ENCODE results near the gene PRICKLE4. TPM values are rescaled to one million over a fixed set of nuclear protein-coding genes. Genes with fewer than 3 reads are reported as not detected.

PRICKLE4 gene
- total and polyA plus RNA-seq, 2 of the 8 experiments (the other 6 are each of a cell fraction or from before 2014, with no cell fraction given): 0.32 to 1.4 TPM

DNA sequence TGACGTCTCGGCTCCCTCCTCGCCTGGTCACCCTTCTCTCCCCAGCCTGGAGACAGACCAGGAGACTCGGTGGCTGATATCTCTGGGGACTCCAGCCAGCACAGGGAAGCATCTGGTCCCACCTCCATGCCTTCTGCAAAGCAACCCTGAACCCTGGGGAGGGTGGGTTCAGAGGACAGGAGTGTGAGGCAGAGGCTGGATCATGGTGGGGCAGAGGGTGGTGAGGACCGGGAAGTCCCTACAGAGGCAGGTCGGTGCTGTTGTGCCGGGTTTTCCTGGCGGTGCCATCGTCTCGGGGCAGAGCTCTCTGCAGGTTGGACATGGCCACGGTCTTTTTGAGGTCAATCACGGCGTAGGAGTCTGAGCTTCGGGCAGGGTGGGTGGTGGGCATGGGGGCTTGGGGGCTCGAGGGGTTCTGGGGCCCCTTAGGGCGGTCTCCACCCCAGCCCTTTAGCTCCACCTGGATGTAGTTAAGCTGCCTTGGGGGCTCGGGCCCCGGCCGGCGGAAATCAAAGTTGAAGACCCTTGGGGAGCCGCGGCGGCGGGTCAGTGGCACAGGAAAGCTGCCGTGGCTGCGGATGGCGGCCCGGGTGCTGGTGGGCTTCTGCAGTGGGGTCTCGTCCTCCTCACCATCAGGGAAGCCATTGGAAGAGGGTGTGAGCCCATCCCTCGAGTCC lies 10.1 kb upstream of the PRICKLE4 start:
- DNase-seq (ENCODE audit: low read depth in 1 of 2, low spot score in 2 of 2) (no peak), FAIRE-seq (no peak)
- WGBS, 2 experiments (ENCODE audit: extremely low coverage in 1 of 2, insufficient coverage in 1 of 2, insufficient read length in 1 of 2, insufficient replicate concordance in 2 of 2, low coverage in 1 of 2, low lambda C conversion rate in 2 of 2, missing lambda C conversion rate in 1 of 2): 90% methylated on average over 22 of the region's 30 CpGs; no CpG with 5 or more reads in 1 of the 2 experiments
- Histone ChIP-seq H3K27ac (ENCODE audit: low read depth, low read length) (no peak overlapping the region), H3K56ac (replicated peaks; ENCODE audit: insufficient read length, low read depth, low read length) (no peak overlapping the region), H3K4me3 (ENCODE audit: extremely low read depth in 1 of 4, insufficient read depth in 2 of 4, low read depth in 3 of 4, low read length in 4 of 4) (no peak overlapping the region), H2BK20ac (ENCODE audit: low read length) (no peak overlapping the region), H2BK12ac (ENCODE audit: low read depth, low read length) (no peak overlapping the region), H3K9ac (replicated peaks in 1 of 4; ENCODE audit: extremely low read depth in 1 of 4, low read depth in 3 of 4, low read length in 3 of 4) (no peak overlapping the region), H2BK15ac (ENCODE audit: low read length) (no peak overlapping the region), H4K5ac (ENCODE audit: insufficient read length, low read depth, low read length) (no peak overlapping the region), H3K79me1 (ENCODE audit: low read depth, low read length) (no peaks in the 10 kb centered on the region), H2AK5ac (ENCODE audit: low read depth, low read length) (no peak overlapping the region), H2BK5ac (ENCODE audit: low read depth, low read length) (no peak overlapping the region), H3K4ac (replicated peaks; ENCODE audit: insufficient read length, low read depth, low read length) (no peak overlapping the region), H3K18ac (ENCODE audit: extremely low read depth, low read length) (no peak overlapping the region), H4K20me1 (replicated peaks in 1 of 2; ENCODE audit: control insufficient read depth in 1 of 2, insufficient read depth in 2 of 2, low read length in 2 of 2) (peaks cover 0 to 2% of the 10 kb centered on the region in 2 experiments), H3K14ac (ENCODE audit: insufficient read length) (no peak overlapping the region), H4K91ac (replicated peaks; ENCODE audit: insufficient read length, low read length) (no peak overlapping the region), H3K27me3 (replicated peaks in 1 of 4; ENCODE audit: control insufficient read depth in 3 of 4, extremely low read depth in 1 of 4, insufficient read depth in 3 of 4, low read length in 3 of 4) (no peaks in the 10 kb centered on the region), H2AFZ (ENCODE audit: low read length) (no peak overlapping the region), H3K4me2 (ENCODE audit: insufficient read depth in 1 of 2, low read depth in 2 of 2, low read length in 2 of 2) (no peak overlapping the region), H2BK120ac (replicated peaks; ENCODE audit: low read depth, low read length) (no peak overlapping the region), H3K9me3 (ENCODE audit: insufficient read depth in 2 of 2, low read depth in 1 of 2, low read length in 1 of 2) (no peaks in the 10 kb centered on the region), H3K23me2 (ENCODE audit: low read depth, low read length) (no peaks in the 10 kb centered on the region), H4K8ac (ENCODE audit: extremely low read depth, insufficient read depth, low read length) (no peak overlapping the region; the same call in 1 of the 2 replicates), H3K4me1 (replicated peaks in 1 of 4; ENCODE audit: control insufficient read depth in 3 of 4, insufficient read depth in 4 of 4, low read length in 3 of 4) (no peaks in the 10 kb centered on the region; a peak in 1 of 7 replicates), H3K23ac (ENCODE audit: insufficient read length) (no peak overlapping the region), H3K79me2 (ENCODE audit: control insufficient read depth in 1 of 2, insufficient read depth in 2 of 2, low read length in 2 of 2) (no peaks in the 10 kb centered on the region), H3K36me3 (ENCODE audit: control insufficient read depth in 2 of 4, insufficient read depth in 4 of 4, low read length in 3 of 4) (peaks cover 0 to 7% (median 4%) of the 10 kb centered on the region in 4 experiments; a peak in 5 of 8 replicates)
- no peak for TF ChIP-seq GTF2F1 (IDR thresholded peaks at IDR 0.05; ENCODE audit: borderline replicate concordance, low read depth, low read length)
- TF ChIP-seq POLR2A (IDR thresholded peaks at IDR 0.05; ENCODE audit: control extremely low read depth in 1 of 2, low read depth in 2 of 2, low read length in 2 of 2): no peak
- no peak for TF ChIP-seq TBP (IDR thresholded peaks at IDR 0.05; ENCODE audit: low read depth, low read length)
- no peak for TF ChIP-seq KDM4A (IDR thresholded peaks at IDR 0.05; ENCODE audit: low read depth, low read length, severe bottlenecking)
- TF ChIP-seq SIRT6 (IDR thresholded peaks at IDR 0.05; ENCODE audit: low read length): no peak
- TF ChIP-seq MAFK (IDR thresholded peaks at IDR 0.05; ENCODE audit: low read depth, low read length): no peak
- no peak for TF ChIP-seq CHD1 (IDR thresholded peaks at IDR 0.05; ENCODE audit: low read depth, low read length)
- no peak for TF ChIP-seq KDM1A (IDR thresholded peaks at IDR 0.05; ENCODE audit: borderline replicate concordance, low read length)
- POLR2A ChIA-PET (ENCODE audit: partially characterized antibody): no interaction called here
- CTCF ChIA-PET (ENCODE audit: partially characterized antibody): interaction anchor here (0.7 to 1.5 kb wide), 4 partner anchors 30 to 77 kb away, joined by 3 read pairs; no protein-coding TSS in a partner anchor
